Fibroblast of villous mesenchyme (primary cell): ENCODE data around the gene GJA4. TPM values are rescaled to one million over a fixed set of nuclear protein-coding genes. Genes with fewer than 3 reads are reported as not detected.

ENCODE experiments used
- DNase-seq: peaks from one replicate; pipeline ENCODE4 v3.0.0-alpha.2; 2010; ENCODE audit warnings: low read depth
- H3K4me3 ChIP-seq: 2 replicates; pipeline ENCODE4 v1.5.1; 2011; ENCODE audit warnings: low read depth, mild to moderate bottlenecking, low read length
- CTCF ChIP-seq: IDR thresholded peaks from 2 replicates; pipeline ENCODE4 v1.5.1; 2012; ENCODE audit warnings: low read depth, mild to moderate bottlenecking, low read length; ENCODE audit not compliant: insufficient read depth
- total RNA-seq: library from RNA; depleted of rRNA; stranded (reverse); fragments of >200 nt; gene quantifications from 2 replicates; pipeline ENCODE4 v1.2.3, GENCODE V29; 2012

The GJA4 gene
- not detected in 2 replicates for total RNA-seq

GRCh38 chr1:34792868-34793727, at the start of gene GJA4:
Gene GJA4, plus strand, starts transcription at chr1:34792999. Its CDS starts 1,215 bp downstream, at chr1:34794214.
- no peak for TF ChIP-seq CTCF
- no peak within 1 kb of the TSS for H3K4me3 ChIP-seq
- no peak for DNase-seq

GRCh38 chr1:34743775-34744174, 49.0 kb upstream of the GJA4 start:
- H3K4me3 ChIP-seq = no peak overlapping the region
- TF ChIP-seq CTCF = no peak
- DNase-seq = no peak

GRCh38 chr1:34744851-34745250, 47.9 kb upstream of the GJA4 start:
- no peak overlapping the region for H3K4me3 ChIP-seq
- DNase-seq = no peak
- no peak for TF ChIP-seq CTCF

- no peak overlapping the region for H3K4me3 ChIP-seq
- DNase-seq = no peak
- no peak for TF ChIP-seq CTCF
Observed at GRCh38 chr1:34745666-34746065, 47.1 kb upstream of the GJA4 start.

- no peak overlapping the region for H3K4me3 ChIP-seq
- DNase-seq = no peak
- TF ChIP-seq CTCF = no peak
Observed at GRCh38 chr1:34746101-34746500, 46.7 kb upstream of the GJA4 start.

- no peak for TF ChIP-seq CTCF
- no peak overlapping the region for H3K4me3 ChIP-seq
- no peak for DNase-seq
Observed at GRCh38 chr1:34746785-34747637, 45.8 kb upstream of the GJA4 start.
